Naive B cell (primary cell): Measurements from ENCODE around the gene CD300LG. TPM values are rescaled to one million over a fixed set of nuclear protein-coding genes. Genes with fewer than 3 reads are reported as not detected.

ENCODE experiments used
- ATAC-seq, 2 donors: fragments of 150-1000 bp; cut with Tn5 transposase; 2 replicates each; pipeline ENCODE4 v1.10.0; 2021; ENCODE audit warnings: low read depth in 2 of 2, mild to moderate bottlenecking in 2 of 2, moderate library complexity in 2 of 2
- DNase-seq: peaks from one replicate; pipeline ENCODE4 v3.0.0; 2022
- H3K27ac Mint-ChIP-seq, 6 donors: one replicate each; pipeline ENCODE4 v1.8.0; 2020 to 2022; ENCODE audit warnings: mild to moderate bottlenecking in 6 of 6, mixed read lengths in 6 of 6, moderate library complexity in 5 of 6, inconsistent platforms in 2 of 6
- H3K27me3 Mint-ChIP-seq, 3 donors: one replicate each; pipeline ENCODE4 v1.8.0; 2021 to 2022; ENCODE audit warnings: mixed read lengths in 3 of 3, mild to moderate bottlenecking in 1 of 3
- H3K36me3 Mint-ChIP-seq, 2 donors: one replicate each; pipeline ENCODE4 v1.8.0; 2020 to 2022; ENCODE audit warnings: mixed read lengths in 2 of 2, inconsistent platforms in 1 of 2, mild to moderate bottlenecking in 1 of 2
- H3K4me1 Mint-ChIP-seq, 3 donors: one replicate each; pipeline ENCODE4 v1.8.0; 2020 to 2022; ENCODE audit warnings: mixed read lengths in 3 of 3, inconsistent platforms in 1 of 3, mild to moderate bottlenecking in 1 of 3, moderate library complexity in 1 of 3
- H3K4me3 Mint-ChIP-seq, 8 donors: one replicate each; pipeline ENCODE4 v1.8.0; 2020 to 2022; ENCODE audit warnings: mild to moderate bottlenecking in 8 of 8, mixed read lengths in 8 of 8, moderate library complexity in 8 of 8, inconsistent platforms in 2 of 8
- H3K9me3 Mint-ChIP-seq, 7 donors: one replicate each; pipeline ENCODE4 v1.8.0; 2020 to 2022; ENCODE audit warnings: mixed read lengths in 7 of 7, mild to moderate bottlenecking in 5 of 7, inconsistent platforms in 2 of 7, moderate library complexity in 1 of 7
- polyA plus RNA-seq, 6 donors: library from polyadenylated mRNA; unstranded; fragments of 300-500 nt; fragmentation: Illumina TruSeq; gene quantifications; one replicate each; pipeline ENCODE4 v1.2.3, GENCODE V29; 2021; ENCODE audit warnings: low read depth in 6 of 6

The CD300LG gene
- polyA plus RNA-seq, 6 donors from 2014 or later, result not detected

GRCh38 chr17:43900183-43900857, 53.3 kb downstream of the CD300LG start:
- Mint-ChIP-seq H3K4me3 (peak overlapping the region; percentile 36 to 89 (median 77)), H3K9me3 (no peaks in the 10 kb centered on the region), H3K27me3 (peaks cover 37 to 94% (median 83%) of the 10 kb centered on the region in 3 donors), H3K36me3 (no peaks in the 10 kb centered on the region), H3K27ac (no peak overlapping the region), H3K4me1 (peaks cover 12 to 20% (median 17%) of the 10 kb centered on the region in 3 donors)
- peak; percentile 97 to 98 for ATAC-seq
- DNase-seq, result peak; percentile 64

- H3K4me1 Mint-ChIP-seq, result peaks cover 17 to 20% (median 18%) of the 10 kb centered on the region in 3 donors
- H3K36me3 Mint-ChIP-seq, result no peaks in the 10 kb centered on the region
- H3K9me3 Mint-ChIP-seq, result no peaks in the 10 kb centered on the region
- H3K4me3 Mint-ChIP-seq, result peak overlapping the region; percentile 36 to 89 (median 77)
- H3K27ac Mint-ChIP-seq, result no peak overlapping the region
- DNase-seq (no peak), ATAC-seq (no peak)
- peaks cover 33 to 94% (median 77%) of the 10 kb centered on the region in 3 donors for H3K27me3 Mint-ChIP-seq
Observed at GRCh38 chr17:43900858-43901754, 54.1 kb downstream of the CD300LG start.

DNA sequence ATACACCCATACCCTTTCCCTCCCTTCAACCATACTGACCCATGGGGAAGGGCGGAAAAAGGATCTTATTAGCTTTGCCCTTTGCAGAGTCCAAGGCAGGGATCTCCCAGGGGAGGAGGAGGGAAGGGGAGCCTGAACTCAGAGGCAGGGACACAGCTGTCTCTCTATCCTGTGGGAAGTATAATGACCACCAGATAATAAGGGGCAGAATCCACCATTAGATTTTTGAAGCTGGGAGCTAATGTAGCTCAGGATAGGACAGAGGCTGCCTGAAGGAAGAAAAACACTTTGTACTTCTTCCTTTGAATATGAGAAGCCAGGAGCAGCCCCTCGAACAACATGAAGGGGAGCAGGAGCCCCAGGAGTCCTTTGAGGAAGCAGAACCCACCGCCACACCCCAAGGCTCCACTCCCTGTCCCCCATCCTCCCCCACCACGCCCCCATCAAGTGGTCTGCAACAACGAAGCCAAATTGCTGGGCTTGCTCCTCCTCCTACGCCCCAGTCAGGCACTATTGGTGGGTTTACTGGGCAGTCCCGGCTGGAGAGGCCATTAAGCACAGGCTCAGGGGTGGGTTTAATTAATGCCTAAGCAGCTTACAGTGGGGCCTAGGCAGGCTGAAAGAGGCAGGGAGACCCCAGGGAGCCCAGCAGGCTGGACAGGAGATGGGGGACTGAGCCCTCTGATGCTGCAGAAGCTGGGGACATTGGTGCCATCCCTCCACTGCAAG, 55.0 kb downstream of the CD300LG start:
- H3K9me3 Mint-ChIP-seq, result no peaks in the 10 kb centered on the region
- H3K4me3 Mint-ChIP-seq, result peak overlapping the region in 1 of 8 donors; percentile 16
- no peak for ATAC-seq
- H3K4me1 Mint-ChIP-seq, result peaks cover 25 to 29% (median 27%) of the 10 kb centered on the region in 3 donors
- no peaks in the 10 kb centered on the region for H3K36me3 Mint-ChIP-seq
- H3K27me3 Mint-ChIP-seq, result peaks cover 29 to 94% (median 77%) of the 10 kb centered on the region in 3 donors
- no peak overlapping the region for H3K27ac Mint-ChIP-seq
- no peak for DNase-seq

DNA sequence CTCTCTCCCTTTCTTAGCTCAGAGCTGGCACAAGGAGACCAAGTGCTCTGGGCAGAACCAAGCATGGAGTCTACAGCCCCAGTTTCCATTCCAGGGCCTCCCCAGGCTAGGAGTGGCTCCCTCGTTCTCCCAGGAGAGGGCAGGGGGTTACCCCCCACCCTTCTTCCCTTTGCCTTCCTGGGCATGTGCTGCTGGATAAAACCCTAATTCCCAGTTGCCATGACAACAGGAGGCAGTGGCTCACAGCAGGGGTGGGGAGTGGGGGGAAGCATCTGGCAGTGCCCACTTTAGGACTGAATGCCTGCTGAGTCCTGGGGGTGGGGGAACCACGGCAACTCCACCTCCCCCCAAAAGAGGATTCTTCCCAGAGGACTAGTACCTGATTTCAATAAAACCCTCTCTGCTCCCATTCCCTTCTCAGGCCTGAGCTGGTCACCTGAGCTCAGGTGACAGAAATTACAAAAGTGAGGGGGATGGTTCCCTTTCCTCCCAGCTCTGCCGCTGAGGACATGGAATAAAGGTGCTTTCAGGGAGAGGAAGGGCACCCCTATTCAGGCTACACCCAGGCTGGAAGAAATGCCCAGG, 58.5 kb downstream of the CD300LG start:
- Mint-ChIP-seq H3K4me3 (peak overlapping the region in 3 of 8 donors; percentile 75 to 82 (median 78)), H3K9me3 (no peaks in the 10 kb centered on the region), H3K27me3 (peaks cover 15 to 78% (median 57%) of the 10 kb centered on the region in 3 donors), H3K4me1 (peaks cover 24 to 25% (median 25%) of the 10 kb centered on the region in 3 donors), H3K36me3 (no peaks in the 10 kb centered on the region), H3K27ac (no peak overlapping the region)
- DNase-seq (no peak), ATAC-seq (no peak)

- H3K4me3 Mint-ChIP-seq, result peak overlapping the region; percentile 75 to 89 (median 84)
- no peak for DNase-seq
- H3K9me3 Mint-ChIP-seq, result no peaks in the 10 kb centered on the region
- peaks cover 15 to 71% (median 50%) of the 10 kb centered on the region in 3 donors for H3K27me3 Mint-ChIP-seq
- no peaks in the 10 kb centered on the region for H3K36me3 Mint-ChIP-seq
- ATAC-seq, result peak; percentile 39 to 51
- peak overlapping the region in 3 of 6 donors; percentile 62 to 93 (median 63) for H3K27ac Mint-ChIP-seq
- peaks cover 17 to 20% (median 18%) of the 10 kb centered on the region in 3 donors for H3K4me1 Mint-ChIP-seq
Observed at GRCh38 chr17:43905985-43906852, 59.2 kb downstream of the CD300LG start.

- H3K36me3 Mint-ChIP-seq, result no peaks in the 10 kb centered on the region
- H3K27me3 Mint-ChIP-seq, result peaks cover 15 to 63% (median 42%) of the 10 kb centered on the region in 3 donors
- H3K4me3 Mint-ChIP-seq, result peak overlapping the region; percentile 75 to 89 (median 84)
- peaks cover 14 to 20% (median 17%) of the 10 kb centered on the region in 3 donors for H3K4me1 Mint-ChIP-seq
- ATAC-seq (peak; percentile 47 to 50), DNase-seq (peak; percentile 21)
- no peaks in the 10 kb centered on the region for H3K9me3 Mint-ChIP-seq
- H3K27ac Mint-ChIP-seq, result peak overlapping the region in 5 of 6 donors; percentile 14 to 93 (median 62)
Observed at GRCh38 chr17:43906951-43907424, 60.0 kb downstream of the CD300LG start.

DNA sequence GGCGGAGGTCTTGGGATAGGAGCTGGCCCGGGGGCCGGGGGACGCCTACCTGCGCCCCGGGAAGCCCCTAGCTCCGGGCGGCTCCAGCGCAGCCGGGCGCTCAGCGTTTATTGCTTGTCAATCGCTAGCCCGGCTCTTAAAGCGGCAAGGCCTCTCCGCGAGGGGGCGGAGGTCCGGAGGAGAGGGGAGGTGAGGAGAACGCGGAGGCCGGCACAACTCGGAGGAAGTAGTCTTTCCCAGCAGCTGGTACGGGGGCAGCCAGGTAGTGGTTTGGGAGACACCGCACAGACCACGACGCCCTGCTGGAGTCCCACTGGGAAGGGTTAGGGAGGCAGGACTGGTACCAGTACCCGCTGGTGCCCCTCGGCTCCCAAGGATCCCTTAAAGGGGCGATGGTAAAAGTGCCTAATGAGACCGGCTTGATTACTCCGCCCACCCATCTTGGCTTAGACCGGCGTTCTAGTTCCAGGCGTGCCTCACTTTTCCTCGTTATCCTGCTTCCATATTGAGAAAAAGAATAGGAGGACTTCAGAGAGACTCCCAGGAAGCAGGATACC, 60.5 kb downstream of the CD300LG start, which contains the start of gene MPP2:
Gene MPP2 (minus strand): TSS at position 112 of the 557 bp plus-strand sequence. CDS start 3,076 bp downstream, outside the sequence.
- H3K4me1 Mint-ChIP-seq, result peaks cover 14 to 20% (median 17%) of the 10 kb centered on the region in 3 donors
- peak within 1 kb of the TSS; percentile 75 to 89 (median 84) for H3K4me3 Mint-ChIP-seq
- peak; percentile 75 to 77 for ATAC-seq
- H3K36me3 Mint-ChIP-seq, result no peaks in the 10 kb centered on the region
- H3K9me3 Mint-ChIP-seq, result no peaks in the 10 kb centered on the region
- peak within 1 kb of the TSS in 5 of 6 donors; percentile 14 to 93 (median 62) for H3K27ac Mint-ChIP-seq
- peak; percentile 51 for DNase-seq
- peaks cover 15 to 59% (median 37%) of the 10 kb centered on the region in 3 donors for H3K27me3 Mint-ChIP-seq

DNA sequence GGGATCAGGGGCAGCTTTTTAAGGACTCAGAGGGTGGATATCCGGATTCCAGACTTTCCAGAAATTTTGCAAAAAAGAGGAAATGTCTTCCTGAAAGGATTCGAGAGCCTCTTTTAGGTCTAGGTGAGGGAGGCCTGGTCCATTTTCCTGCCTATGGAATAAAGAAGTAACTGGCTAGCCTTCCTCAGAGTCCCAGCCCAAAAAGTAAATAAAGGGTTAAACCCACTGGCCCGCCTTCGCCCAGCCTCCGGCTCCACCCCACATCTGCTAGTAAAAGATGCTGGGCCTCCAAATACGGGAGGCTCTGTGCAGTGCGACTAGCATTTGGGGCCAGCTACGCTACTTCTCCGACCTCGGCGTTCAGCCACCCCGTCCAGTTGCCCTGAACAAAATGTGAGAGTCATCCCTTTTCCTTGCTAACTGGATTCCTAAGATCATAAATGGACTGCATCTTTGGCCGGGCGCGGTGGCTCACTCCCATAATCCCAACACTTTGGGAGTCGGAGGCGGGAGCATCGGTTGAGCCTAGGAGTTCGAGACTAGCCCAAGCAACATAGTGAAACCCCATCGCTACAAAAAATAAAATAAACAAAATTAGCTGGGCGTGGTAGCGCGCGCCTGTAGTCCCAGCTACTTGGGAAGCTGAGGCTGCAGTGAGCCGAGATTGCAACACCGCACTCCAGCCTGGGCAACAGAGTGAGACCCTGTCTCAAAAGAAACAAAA, 61.2 kb downstream of the CD300LG start:
- ATAC-seq, result peak; percentile 30 to 45
- no peak overlapping the region for H3K27ac Mint-ChIP-seq
- H3K4me1 Mint-ChIP-seq, result peaks cover 14 to 20% (median 17%) of the 10 kb centered on the region in 3 donors
- DNase-seq, result peak; percentile 12
- peaks cover 15 to 52% (median 35%) of the 10 kb centered on the region in 3 donors for H3K27me3 Mint-ChIP-seq
- no peaks in the 10 kb centered on the region for H3K9me3 Mint-ChIP-seq
- no peaks in the 10 kb centered on the region for H3K36me3 Mint-ChIP-seq
- H3K4me3 Mint-ChIP-seq, result peak overlapping the region in 7 of 8 donors; percentile 48 to 87 (median 78)

DNA sequence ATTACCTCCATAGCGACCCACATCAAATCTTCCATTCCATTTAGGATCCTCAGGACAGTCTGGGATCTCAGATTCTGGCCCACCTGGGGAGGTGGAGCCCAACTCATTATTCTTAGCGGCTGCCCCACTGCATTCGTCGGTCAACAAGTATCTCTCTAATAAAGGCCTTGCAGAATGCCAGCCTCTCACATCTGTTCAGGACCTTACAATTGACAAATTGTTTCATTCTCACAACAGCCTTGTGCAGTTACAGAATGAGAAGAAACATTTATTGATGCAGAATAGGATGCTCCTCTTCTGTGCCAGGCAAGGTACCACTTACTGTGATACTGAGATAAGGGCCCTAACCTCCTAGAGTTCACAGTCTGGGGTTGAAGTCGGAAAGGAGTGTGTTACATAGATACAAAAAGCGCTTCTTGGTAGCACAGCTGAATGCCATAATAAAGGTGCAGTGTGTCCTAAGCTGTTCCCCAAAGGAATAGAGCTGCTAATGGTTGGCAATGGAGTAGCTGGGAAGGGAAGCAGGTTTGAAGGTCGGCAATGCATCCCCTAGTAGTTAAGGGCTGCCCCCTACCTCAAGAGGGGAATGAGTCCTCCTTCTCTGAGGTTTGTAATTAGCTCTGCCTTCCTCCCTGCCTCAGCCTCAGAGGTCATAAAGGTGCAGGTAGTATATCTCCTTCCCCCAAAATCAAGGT, 62.7 kb downstream of the CD300LG start:
- ATAC-seq (no peak), DNase-seq (no peak)
- Mint-ChIP-seq H3K27ac (no peak overlapping the region), H3K4me1 (peaks cover 14 to 20% (median 17%) of the 10 kb centered on the region in 3 donors), H3K27me3 (peaks cover 8 to 37% (median 22%) of the 10 kb centered on the region in 3 donors), H3K36me3 (no peaks in the 10 kb centered on the region), H3K4me3 (peak overlapping the region in 2 of 8 donors; percentile 15 to 35), H3K9me3 (no peaks in the 10 kb centered on the region)

- Mint-ChIP-seq H3K4me3 (no peak overlapping the region), H3K36me3 (no peaks in the 10 kb centered on the region), H3K4me1 (peaks cover 8 to 14% (median 12%) of the 10 kb centered on the region in 3 donors), H3K9me3 (no peaks in the 10 kb centered on the region), H3K27me3 (peaks cover 0 to 16% (median 9%) of the 10 kb centered on the region in 3 donors), H3K27ac (no peak overlapping the region)
- ATAC-seq (no peak), DNase-seq (no peak)
Observed at GRCh38 chr17:43911904-43912303, 64.9 kb downstream of the CD300LG start.
